B cell (primary cell): ENCODE measurements around the gene WFS1.

Experiments used
- CTCF ChIP-seq: fragments of 200-600 bp; IDR thresholded peaks from one replicate; pipeline ENCODE4 v1.8.0; 2022; ENCODE audit warnings: antibody characterized with exemption, mild to moderate bottlenecking
- EZH2 ChIP-seq: IDR thresholded peaks from 2 replicates; pipeline ENCODE4 v1.6.1; 2012; ENCODE audit warnings: borderline replicate concordance, low read depth, mild to moderate bottlenecking, moderate library complexity, low read length; ENCODE audit not compliant: insufficient read depth, poor library complexity, severe bottlenecking

DNA sequence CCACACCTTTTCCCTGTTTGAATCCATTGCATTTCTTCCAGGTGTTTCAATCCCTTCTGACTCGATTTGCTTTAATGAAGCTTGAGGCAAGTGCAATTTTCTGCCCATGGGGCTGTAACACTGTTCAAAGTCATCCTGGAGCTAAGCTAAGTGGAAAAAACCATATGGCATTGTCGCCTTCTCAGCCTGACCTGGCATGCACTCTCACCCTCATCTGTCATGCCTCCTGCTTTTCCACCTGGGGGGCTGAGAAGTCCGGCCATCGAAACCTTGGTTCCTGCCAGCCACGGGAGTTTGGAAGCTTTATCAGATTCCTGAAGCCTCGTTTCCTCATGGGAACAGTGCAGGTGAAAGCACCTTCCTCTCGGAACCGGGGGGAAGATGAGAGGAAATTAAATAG is 38.2 kb downstream of the WFS1 start:
- TF ChIP-seq CTCF (no peak), EZH2 (no peak)
